Measurements from ENCODE around the gene SPATA13. TPM values are rescaled to one million over a fixed set of nuclear protein-coding genes. Genes with fewer than 3 reads are reported as not detected.

SPATA13 gene
- total and polyA plus RNA-seq, 2 experiments from 2014 or later = 2.4 to 4.6 TPM

- no peaks in the 10 kb centered on the region for H3K27me3 ChIP-seq (replicated peaks; ENCODE audit: insufficient read depth)
- H3F3A ChIP-seq (ENCODE audit: insufficient read depth) = no peaks in the 10 kb centered on the region
- H3K9ac ChIP-seq = no peak overlapping the region
- H3K36me3 ChIP-seq (ENCODE audit: low read depth) = no peaks in the 10 kb centered on the region
- 71 to 74% methylated on average over 7 of the region's 7 CpGs for WGBS, 2 experiments (ENCODE audit: low coverage in 1 of 2, low lambda C conversion rate in 2 of 2, missing lambda C conversion rate in 2 of 2)
- H3K9me3 ChIP-seq (ENCODE audit: low read depth) = no peaks in the 10 kb centered on the region
- in situ Hi-C loops (cut with MboI) = no loop called here
- no peaks in the 10 kb centered on the region for H4K20me1 ChIP-seq (ENCODE audit: insufficient read depth)
- no peak overlapping the region for H3K4me3 ChIP-seq
- H3K27ac ChIP-seq = no peak overlapping the region
- TF ChIP-seq EZH2phosphoT487 (IDR thresholded peaks at IDR 0.05; ENCODE audit: insufficient read depth, low read depth) (no peak), EZH2 (IDR thresholded peaks at IDR 0.05; ENCODE audit: insufficient read depth, poor library complexity, severe bottlenecking) (no peak)
- no peak overlapping the region for H2AFZ ChIP-seq
- H3K9me2 ChIP-seq (ENCODE audit: insufficient read depth) = no peaks in the 10 kb centered on the region
- H3K79me2 ChIP-seq (ENCODE audit: insufficient read depth) = no peaks in the 10 kb centered on the region
- no peaks in the 10 kb centered on the region for H3K4me1 ChIP-seq (ENCODE audit: insufficient read depth)
- DNase-seq = no peak
- H3K4me2 ChIP-seq (ENCODE audit: unreplicated experiment) = no peak overlapping the region
These were observed 19.1 kb upstream of the SPATA13 start for GRCh38 chr13:24141333-24141910.

DNA sequence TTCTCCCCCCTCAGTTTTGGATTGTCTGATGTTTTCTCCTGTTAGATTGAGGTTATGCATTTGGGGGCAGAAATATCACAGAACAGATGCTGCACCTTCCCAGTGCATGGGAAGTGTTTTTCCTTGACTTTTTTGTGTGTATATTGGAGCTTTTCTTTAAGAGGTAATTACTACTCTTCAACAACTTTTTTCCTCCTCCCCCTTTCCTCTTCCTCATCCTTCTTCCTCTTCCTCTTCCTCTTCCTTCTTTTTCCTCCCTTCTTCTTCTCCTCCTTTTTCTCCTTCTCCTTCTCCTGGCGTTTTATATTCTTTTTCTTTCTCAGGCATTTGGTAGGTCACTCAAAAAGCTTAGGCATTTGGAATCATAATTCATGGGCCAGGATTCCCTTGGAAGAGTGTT is 18.1 kb upstream of the SPATA13 start:
- Histone ChIP-seq H3K36me3 (ENCODE audit: low read depth) (no peaks in the 10 kb centered on the region), H3F3A (ENCODE audit: insufficient read depth) (no peaks in the 10 kb centered on the region), H3K27ac (no peak overlapping the region), H3K9me2 (ENCODE audit: insufficient read depth) (no peaks in the 10 kb centered on the region), H3K27me3 (replicated peaks; ENCODE audit: insufficient read depth) (no peaks in the 10 kb centered on the region), H3K4me3 (no peak overlapping the region), H3K79me2 (ENCODE audit: insufficient read depth) (no peaks in the 10 kb centered on the region), H4K20me1 (ENCODE audit: insufficient read depth) (no peaks in the 10 kb centered on the region), H2AFZ (no peak overlapping the region), H3K9me3 (ENCODE audit: low read depth) (no peaks in the 10 kb centered on the region), H3K9ac (no peak overlapping the region), H3K4me1 (ENCODE audit: insufficient read depth) (no peaks in the 10 kb centered on the region), H3K4me2 (ENCODE audit: unreplicated experiment) (no peak overlapping the region)
- TF ChIP-seq EZH2phosphoT487 (IDR thresholded peaks at IDR 0.05; ENCODE audit: insufficient read depth, low read depth) (no peak), EZH2 (IDR thresholded peaks at IDR 0.05; ENCODE audit: insufficient read depth, poor library complexity, severe bottlenecking) (no peak)
- 91 to 100% methylated on average over 1 of the region's 1 CpG for WGBS, 2 experiments (ENCODE audit: low coverage in 1 of 2, low lambda C conversion rate in 2 of 2, missing lambda C conversion rate in 2 of 2)
- DNase-seq = no peak
- in situ Hi-C loops (cut with MboI) = no loop called here

DNA sequence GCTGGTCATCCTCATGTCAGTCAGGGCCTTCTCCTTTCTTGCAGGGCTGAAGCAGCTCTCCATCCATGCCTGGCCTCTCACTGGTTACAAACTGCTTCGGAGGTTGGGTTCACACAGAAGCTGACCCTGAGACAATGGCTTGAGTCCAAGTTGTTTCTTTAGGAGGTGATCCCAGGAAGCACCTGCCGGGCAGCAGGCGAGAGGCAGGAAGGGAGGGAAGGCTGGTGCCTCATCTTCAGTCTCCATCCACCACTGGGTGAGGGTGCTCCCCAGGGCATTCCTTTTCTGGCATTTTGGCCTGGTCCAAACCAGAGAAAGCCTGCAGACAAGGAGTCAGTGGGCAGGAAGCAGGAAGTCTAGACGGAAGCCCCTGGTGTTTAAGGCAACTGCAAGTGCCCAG is 17.6 kb upstream of the SPATA13 start:
- 0 out of 2 replicates have a peak, but pooled peaks cover under 1% of the 10 kb centered on the region for H3F3A ChIP-seq (ENCODE audit: insufficient read depth)
- H3K27me3 ChIP-seq (replicated peaks; ENCODE audit: insufficient read depth) = no peaks in the 10 kb centered on the region
- no peak overlapping the region for H3K27ac ChIP-seq
- no peak overlapping the region for H3K4me3 ChIP-seq
- H3K9ac ChIP-seq = no peak overlapping the region
- no peaks in the 10 kb centered on the region for H3K9me2 ChIP-seq (ENCODE audit: insufficient read depth)
- 90 to 95% methylated on average over 4 of the region's 4 CpGs for WGBS, 2 experiments (ENCODE audit: low coverage in 1 of 2, low lambda C conversion rate in 2 of 2, missing lambda C conversion rate in 2 of 2)
- TF ChIP-seq EZH2 (IDR thresholded peaks at IDR 0.05; ENCODE audit: insufficient read depth, poor library complexity, severe bottlenecking) (no peak), EZH2phosphoT487 (IDR thresholded peaks at IDR 0.05; ENCODE audit: insufficient read depth, low read depth) (no peak)
- H2AFZ ChIP-seq = no peak overlapping the region
- no peaks in the 10 kb centered on the region for H3K4me1 ChIP-seq (ENCODE audit: insufficient read depth)
- no peak for DNase-seq
- no peaks in the 10 kb centered on the region for H3K36me3 ChIP-seq (ENCODE audit: low read depth)
- no peaks in the 10 kb centered on the region for H3K79me2 ChIP-seq (ENCODE audit: insufficient read depth)
- H3K9me3 ChIP-seq (ENCODE audit: low read depth) = no peaks in the 10 kb centered on the region
- H4K20me1 ChIP-seq (ENCODE audit: insufficient read depth) = no peaks in the 10 kb centered on the region
- in situ Hi-C loops (cut with MboI) = no loop called here
- no peak overlapping the region for H3K4me2 ChIP-seq (ENCODE audit: unreplicated experiment)

DNA sequence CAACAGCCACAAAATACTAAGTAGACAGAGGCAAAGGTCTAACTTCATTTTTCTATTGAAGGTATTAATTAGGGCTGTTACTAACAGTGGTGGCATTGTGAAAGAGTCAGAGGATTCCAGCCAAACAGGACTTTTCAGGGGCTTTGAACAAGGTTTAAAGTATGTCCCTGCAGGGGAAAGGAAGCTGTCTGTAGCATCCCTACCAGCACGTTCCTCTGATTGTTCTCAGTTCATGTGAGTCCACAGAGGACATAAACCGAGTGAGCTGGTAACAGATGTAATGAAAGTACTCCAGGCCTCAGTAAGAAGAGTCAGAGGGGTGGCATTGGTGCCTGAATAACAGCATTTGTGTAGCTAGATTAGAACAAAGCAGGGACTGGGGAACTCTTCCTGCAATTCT is 15.3 kb upstream of the SPATA13 start:
- no peaks in the 10 kb centered on the region for H3K79me2 ChIP-seq (ENCODE audit: insufficient read depth)
- H3K4me1 ChIP-seq (ENCODE audit: insufficient read depth) = peaks cover 16% of the 10 kb centered on the region
- H3K4me3 ChIP-seq = no peak overlapping the region
- in situ Hi-C loops (cut with MboI) = no loop called here
- H3K36me3 ChIP-seq (ENCODE audit: low read depth) = no peaks in the 10 kb centered on the region
- 62 to 77% methylated on average over 2 of the region's 2 CpGs for WGBS, 2 experiments (ENCODE audit: low coverage in 1 of 2, low lambda C conversion rate in 2 of 2, missing lambda C conversion rate in 2 of 2)
- no peaks in the 10 kb centered on the region for H3K27me3 ChIP-seq (replicated peaks; ENCODE audit: insufficient read depth)
- no peak for TF ChIP-seq EZH2 (IDR thresholded peaks at IDR 0.05; ENCODE audit: insufficient read depth, poor library complexity, severe bottlenecking)
- no peak for TF ChIP-seq EZH2phosphoT487 (IDR thresholded peaks at IDR 0.05; ENCODE audit: insufficient read depth, low read depth)
- H3F3A ChIP-seq (ENCODE audit: insufficient read depth) = peaks cover 15% of the 10 kb centered on the region
- no peak overlapping the region for H3K27ac ChIP-seq
- no peaks in the 10 kb centered on the region for H3K9me2 ChIP-seq (ENCODE audit: insufficient read depth)
- 0 out of 2 replicates have a peak overlapping the region, but pooled peaks have one; percentile 2 for H3K9ac ChIP-seq
- no peaks in the 10 kb centered on the region for H4K20me1 ChIP-seq (ENCODE audit: insufficient read depth)
- H3K9me3 ChIP-seq (ENCODE audit: low read depth) = no peaks in the 10 kb centered on the region
- H3K4me2 ChIP-seq (ENCODE audit: unreplicated experiment) = no peak overlapping the region
- peak; percentile 36 for DNase-seq
- no peak overlapping the region; the same call in 1 of the 2 replicates for H2AFZ ChIP-seq

Data from GM23248 (cell line).